ENCODE data around the gene NID2. TPM values are rescaled to one million over a fixed set of nuclear protein-coding genes. Genes with fewer than 3 reads are reported as not detected.

Gene NID2
- total RNA-seq, 1 donor from 2014 or later: 125 TPM

- no peak for ATAC-seq
- no peak for DNase-seq (ENCODE audit: low spot score)
- intact Hi-C loops (cut with DNase I): no loop called here
These were observed 87.5 kb downstream of the NID2 start for GRCh38 chr14:51981218-51981854.

- ATAC-seq (peak; percentile 90), DNase-seq (ENCODE audit: low spot score) (peak; percentile 94)
- intact Hi-C loops (cut with DNase I): no loop called here
These were observed 89.7 kb downstream of the NID2 start for GRCh38 chr14:51979088-51979709.

GRCh38 chr14:51978681-51979085, 90.2 kb downstream of the NID2 start:
- intact Hi-C loops (cut with DNase I): no loop called here
- DNase-seq (ENCODE audit: low spot score): no peak
- peak; percentile 26 for ATAC-seq

GRCh38 chr14:51977075-51977474, 91.8 kb downstream of the NID2 start:
- intact Hi-C loops (cut with DNase I): no loop called here
- no peak for ATAC-seq
- no peak for DNase-seq (ENCODE audit: low spot score)

GRCh38 chr14:51972566-51972965, 96.3 kb downstream of the NID2 start:
- DNase-seq (ENCODE audit: low spot score) (no peak), ATAC-seq (no peak)
- intact Hi-C loops (cut with DNase I): no loop called here

GRCh38 chr14:51969852-51970540, 98.9 kb downstream of the NID2 start:
- intact Hi-C loops (cut with DNase I): no loop called here
- DNase-seq (ENCODE audit: low spot score) (no peak), ATAC-seq (no peak)

GRCh38 chr14:51967521-51967920, 101.3 kb downstream of the NID2 start:
- ATAC-seq (no peak), DNase-seq (ENCODE audit: low spot score) (no peak)
- intact Hi-C loops (cut with DNase I): no loop called here

- ATAC-seq (peak; percentile 68), DNase-seq (ENCODE audit: low spot score) (no peak)
- intact Hi-C loops (cut with DNase I): no loop called here
These were observed 105.6 kb downstream of the NID2 start for GRCh38 chr14:51963286-51963685.

GRCh38 chr14:51962711-51963110, 106.1 kb downstream of the NID2 start:
- intact Hi-C loops (cut with DNase I): no loop called here
- DNase-seq (ENCODE audit: low spot score) (no peak), ATAC-seq (no peak)

GRCh38 chr14:51960866-51961265, 108.0 kb downstream of the NID2 start:
- DNase-seq (ENCODE audit: low spot score): no peak
- no peak for ATAC-seq

GRCh38 chr14:51959928-51960327, 108.9 kb downstream of the NID2 start:
- DNase-seq (ENCODE audit: low spot score) (no peak), ATAC-seq (no peak)
- intact Hi-C loops (cut with DNase I): no loop called here

More at GRCh38 chr14:51960866-51961265, 108.0 kb downstream of the NID2 start:
- intact Hi-C loops (cut with DNase I): no loop called here

- intact Hi-C loops (cut with DNase I): no loop called here
- DNase-seq (ENCODE audit: low spot score): no peak
- ATAC-seq: peak; percentile 70
These were observed 110.9 kb downstream of the NID2 start for GRCh38 chr14:51957950-51958349.

Other genes starting within 250 kb of the NID2 start
- 180 TPM for gene GNG2, start 208.4 kb downstream of the NID2 start, total RNA-seq
- 110 TPM for gene RTRAF, start 79.5 kb downstream of the NID2 start, total RNA-seq
- gene PTGDR, start 198.6 kb upstream of the NID2 start, total RNA-seq: 4.2 TPM
- 8.5 TPM for gene PTGER2, start 245.3 kb upstream of the NID2 start, total RNA-seq